GM21381 (cell line): ENCODE data around the gene AMPD2.
"Not testable (repeated sequence)": the region's sequence is repeated elsewhere in the genome, so short reads cannot be mapped to it uniquely, and the experiment has no call there.

Source experiments
- ATAC-seq: cut with Tn5 transposase; IDR thresholded peaks from one replicate; pipeline ENCODE4 v1.9.1; 2021; ENCODE audit warnings: mild to moderate bottlenecking, moderate library complexity; ENCODE audit not compliant: unreplicated experiment

Gene AMPD2

DNA sequence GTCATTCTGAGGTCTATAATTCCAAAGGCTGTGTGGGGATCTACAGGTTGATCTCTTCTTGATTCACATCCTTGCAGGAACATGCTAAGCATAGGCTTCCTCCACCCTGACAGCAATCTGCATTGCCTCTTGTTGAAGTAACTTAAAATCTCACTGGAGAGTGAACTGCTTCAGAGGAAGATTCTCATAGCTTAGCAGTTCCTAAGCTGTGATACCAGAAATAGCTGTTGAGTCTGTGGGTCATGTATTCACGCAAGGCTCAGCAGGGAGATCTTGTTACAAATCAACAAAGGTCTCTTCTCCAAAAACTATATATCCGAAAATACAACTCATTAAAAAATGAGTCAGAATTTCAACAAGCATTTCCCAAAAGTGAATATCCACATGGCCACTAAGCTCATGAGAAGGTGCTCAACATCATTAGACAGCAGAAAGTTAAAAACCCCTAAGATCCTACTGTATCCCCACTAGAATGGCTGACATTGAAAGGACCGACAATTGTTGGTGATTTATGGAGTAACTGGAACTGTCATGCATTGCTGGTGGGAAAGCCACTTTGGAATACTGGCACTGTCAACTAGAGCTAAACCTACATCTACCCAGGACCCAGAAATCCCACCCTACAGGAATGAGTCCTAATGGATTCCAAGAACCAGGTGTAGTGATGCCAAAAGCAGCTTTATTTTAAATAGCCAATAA lies 57.2 kb downstream of the AMPD2 start:
- ATAC-seq, result not testable (repeated sequence)

DNA sequence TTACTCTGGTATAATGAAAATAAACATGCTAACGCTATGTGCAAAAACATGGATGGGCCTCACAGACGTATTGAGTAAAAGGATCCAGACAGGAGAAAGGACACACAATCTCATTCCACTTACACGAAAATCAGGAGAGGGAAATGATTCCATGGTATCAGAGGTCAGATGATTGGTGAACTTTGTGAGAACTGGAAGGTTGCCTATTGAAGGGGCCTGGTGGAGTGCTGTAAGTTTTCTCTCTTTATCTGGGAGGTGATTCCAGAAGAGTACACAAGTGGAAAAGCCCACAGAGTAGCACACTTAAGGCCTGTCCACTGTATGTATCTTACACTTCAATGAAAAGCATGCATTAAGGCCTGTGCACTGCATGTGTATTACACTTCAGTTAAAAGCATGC lies 57.8 kb downstream of the AMPD2 start:
- no peak for ATAC-seq

DNA sequence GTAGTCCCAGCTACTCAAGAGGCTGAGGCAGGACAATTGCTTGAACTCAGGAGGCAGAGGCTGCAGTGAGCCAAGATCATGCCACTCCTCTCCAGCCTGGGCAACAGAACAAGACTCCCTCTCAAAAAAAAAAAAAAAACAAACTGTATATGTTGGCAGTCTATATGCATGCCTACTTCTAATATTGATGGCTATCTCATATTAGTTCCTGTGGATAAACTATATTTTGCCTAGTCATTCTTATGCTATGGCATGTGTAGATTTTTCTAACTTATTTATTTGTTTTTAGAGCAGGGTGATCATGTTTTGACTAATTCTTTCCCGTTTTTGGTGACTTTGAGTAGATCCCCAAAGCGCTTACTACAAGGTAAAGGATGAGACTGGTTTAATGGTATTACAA lies 59.0 kb downstream of the AMPD2 start:
- not testable (repeated sequence) for ATAC-seq
